ENCODE data around the gene ZSCAN10. TPM values are rescaled to one million over a fixed set of nuclear protein-coding genes. Genes with fewer than 3 reads are reported as not detected.

ZSCAN10 gene
- total and polyA plus RNA-seq, 9 of the 15 experiments (the other 6 are each of a cell fraction or from before 2014, with no cell fraction given), result 0.22 TPM; not detected in 8

DNA sequence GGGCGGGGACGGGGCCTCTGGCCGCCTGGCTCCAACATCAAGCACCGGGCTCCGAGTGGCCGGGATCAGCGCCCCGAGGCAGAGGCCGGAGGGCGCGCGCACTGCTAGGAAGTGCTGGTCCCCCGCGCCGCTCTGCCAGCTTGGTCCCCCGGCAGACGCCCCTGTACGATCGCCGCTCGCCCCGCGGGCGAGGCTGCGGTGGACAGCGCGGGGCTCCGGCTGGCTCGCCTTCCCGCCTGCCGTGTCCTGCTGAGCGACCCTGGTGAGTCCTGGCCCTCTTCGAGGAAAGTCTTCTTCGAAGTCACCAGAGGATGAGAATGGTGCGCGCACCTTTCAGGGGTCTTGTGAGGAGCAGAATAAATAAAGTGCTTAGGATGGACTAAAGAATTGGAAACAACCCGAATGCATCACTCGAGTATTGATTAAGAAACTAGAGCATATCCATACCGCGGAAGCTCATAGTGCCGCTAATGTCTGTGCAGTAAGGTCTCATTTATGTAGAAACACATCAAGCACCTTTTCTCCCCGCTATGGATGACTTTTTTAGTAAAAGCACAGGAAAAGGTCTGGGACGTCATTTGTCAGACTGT is 36.1 kb upstream of the ZSCAN10 start (continued):
- TF ChIP-seq, protein P1, sequence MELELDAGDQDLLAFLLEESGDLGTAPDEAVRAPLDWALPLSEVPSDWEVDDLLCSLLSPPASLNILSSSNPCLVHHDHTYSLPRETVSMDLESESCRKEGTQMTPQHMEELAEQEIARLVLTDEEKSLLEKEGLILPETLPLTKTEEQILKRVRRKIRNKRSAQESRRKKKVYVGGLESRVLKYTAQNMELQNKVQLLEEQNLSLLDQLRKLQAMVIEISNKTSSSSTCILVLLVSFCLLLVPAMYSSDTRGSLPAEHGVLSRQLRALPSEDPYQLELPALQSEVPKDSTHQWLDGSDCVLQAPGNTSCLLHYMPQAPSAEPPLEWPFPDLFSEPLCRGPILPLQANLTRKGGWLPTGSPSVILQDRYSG (tag; conservative IDR thresholded peaks at IDR 0.05; ENCODE audit: low read depth), result no peak
- TF ChIP-seq, protein P2, sequence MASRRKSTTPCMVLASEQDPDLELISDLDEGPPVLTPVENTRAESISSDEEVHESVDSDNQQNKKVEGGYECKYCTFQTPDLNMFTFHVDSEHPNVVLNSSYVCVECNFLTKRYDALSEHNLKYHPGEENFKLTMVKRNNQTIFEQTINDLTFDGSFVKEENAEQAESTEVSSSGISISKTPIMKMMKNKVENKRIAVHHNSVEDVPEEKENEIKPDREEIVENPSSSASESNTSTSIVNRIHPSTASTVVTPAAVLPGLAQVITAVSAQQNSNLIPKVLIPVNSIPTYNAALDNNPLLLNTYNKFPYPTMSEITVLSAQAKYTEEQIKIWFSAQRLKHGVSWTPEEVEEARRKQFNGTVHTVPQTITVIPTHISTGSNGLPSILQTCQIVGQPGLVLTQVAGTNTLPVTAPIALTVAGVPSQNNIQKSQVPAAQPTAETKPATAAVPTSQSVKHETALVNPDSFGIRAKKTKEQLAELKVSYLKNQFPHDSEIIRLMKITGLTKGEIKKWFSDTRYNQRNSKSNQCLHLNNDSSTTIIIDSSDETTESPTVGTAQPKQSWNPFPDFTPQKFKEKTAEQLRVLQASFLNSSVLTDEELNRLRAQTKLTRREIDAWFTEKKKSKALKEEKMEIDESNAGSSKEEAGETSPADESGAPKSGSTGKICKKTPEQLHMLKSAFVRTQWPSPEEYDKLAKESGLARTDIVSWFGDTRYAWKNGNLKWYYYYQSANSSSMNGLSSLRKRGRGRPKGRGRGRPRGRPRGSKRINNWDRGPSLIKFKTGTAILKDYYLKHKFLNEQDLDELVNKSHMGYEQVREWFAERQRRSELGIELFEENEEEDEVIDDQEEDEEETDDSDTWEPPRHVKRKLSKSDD (conservative IDR thresholded peaks at IDR 0.05; ENCODE audit: low read length), result no peak
- TF ChIP-seq TEAD4 (IDR thresholded peaks at IDR 0.05; ENCODE audit: low read length) (no peak; the same call in 1 of the 2 replicates), TEAD4 (CRISPR knock-in tag; IDR thresholded peaks at IDR 0.05; ENCODE audit: borderline replicate concordance) (no peak), TCFL5 (CRISPR knock-in tag; conservative IDR thresholded peaks at IDR 0.05) (no peak), LARP7 (IDR thresholded peaks at IDR 0.05) (no peak), L3MBTL2 (IDR thresholded peaks at IDR 0.05) (peak; percentile 37; the same call in 1 of the 2 replicates), TFAM (CRISPR knock-in tag; conservative IDR thresholded peaks at IDR 0.05) (no peak), ZNF3 (CRISPR knock-in tag; IDR thresholded peaks at IDR 0.05) (no peak)
- TF ChIP-seq, protein P3, sequence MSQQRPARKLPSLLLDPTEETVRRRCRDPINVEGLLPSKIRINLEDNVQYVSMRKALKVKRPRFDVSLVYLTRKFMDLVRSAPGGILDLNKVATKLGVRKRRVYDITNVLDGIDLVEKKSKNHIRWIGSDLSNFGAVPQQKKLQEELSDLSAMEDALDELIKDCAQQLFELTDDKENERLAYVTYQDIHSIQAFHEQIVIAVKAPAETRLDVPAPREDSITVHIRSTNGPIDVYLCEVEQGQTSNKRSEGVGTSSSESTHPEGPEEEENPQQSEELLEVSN (IDR thresholded peaks at IDR 0.05; ENCODE audit: borderline replicate concordance in 1 of 2, extremely low read depth in 1 of 2, insufficient read depth in 1 of 2, insufficient read length in 1 of 2, low read depth in 1 of 2, low read length in 1 of 2, poor library complexity in 1 of 2, severe bottlenecking in 1 of 2), result peak in 1 of 2 experiments; percentile 61
- TF ChIP-seq, protein P4, sequence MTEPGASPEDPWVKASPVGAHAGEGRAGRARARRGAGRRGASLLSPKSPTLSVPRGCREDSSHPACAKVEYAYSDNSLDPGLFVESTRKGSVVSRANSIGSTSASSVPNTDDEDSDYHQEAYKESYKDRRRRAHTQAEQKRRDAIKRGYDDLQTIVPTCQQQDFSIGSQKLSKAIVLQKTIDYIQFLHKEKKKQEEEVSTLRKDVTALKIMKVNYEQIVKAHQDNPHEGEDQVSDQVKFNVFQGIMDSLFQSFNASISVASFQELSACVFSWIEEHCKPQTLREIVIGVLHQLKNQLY (CRISPR knock-in tag; conservative IDR thresholded peaks at IDR 0.05), result no peak
- TF ChIP-seq, protein P5, sequence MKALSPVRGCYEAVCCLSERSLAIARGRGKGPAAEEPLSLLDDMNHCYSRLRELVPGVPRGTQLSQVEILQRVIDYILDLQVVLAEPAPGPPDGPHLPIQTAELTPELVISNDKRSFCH (CRISPR knock-in tag; IDR thresholded peaks at IDR 0.05), result no peak
- TF ChIP-seq, protein P5 (tag; IDR thresholded peaks at IDR 0.05), result peak; percentile 58; the same call in 1 of the 2 replicates
- TF ChIP-seq, protein P6, sequence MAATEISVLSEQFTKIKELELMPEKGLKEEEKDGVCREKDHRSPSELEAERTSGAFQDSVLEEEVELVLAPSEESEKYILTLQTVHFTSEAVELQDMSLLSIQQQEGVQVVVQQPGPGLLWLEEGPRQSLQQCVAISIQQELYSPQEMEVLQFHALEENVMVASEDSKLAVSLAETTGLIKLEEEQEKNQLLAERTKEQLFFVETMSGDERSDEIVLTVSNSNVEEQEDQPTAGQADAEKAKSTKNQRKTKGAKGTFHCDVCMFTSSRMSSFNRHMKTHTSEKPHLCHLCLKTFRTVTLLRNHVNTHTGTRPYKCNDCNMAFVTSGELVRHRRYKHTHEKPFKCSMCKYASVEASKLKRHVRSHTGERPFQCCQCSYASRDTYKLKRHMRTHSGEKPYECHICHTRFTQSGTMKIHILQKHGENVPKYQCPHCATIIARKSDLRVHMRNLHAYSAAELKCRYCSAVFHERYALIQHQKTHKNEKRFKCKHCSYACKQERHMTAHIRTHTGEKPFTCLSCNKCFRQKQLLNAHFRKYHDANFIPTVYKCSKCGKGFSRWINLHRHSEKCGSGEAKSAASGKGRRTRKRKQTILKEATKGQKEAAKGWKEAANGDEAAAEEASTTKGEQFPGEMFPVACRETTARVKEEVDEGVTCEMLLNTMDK (IDR thresholded peaks at IDR 0.05; ENCODE audit: borderline replicate concordance, insufficient read depth, low read depth, low read length, poor library complexity, severe bottlenecking), result no peak
